ENCODE measurements around the gene JAG2.

The JAG2 gene

DNA sequence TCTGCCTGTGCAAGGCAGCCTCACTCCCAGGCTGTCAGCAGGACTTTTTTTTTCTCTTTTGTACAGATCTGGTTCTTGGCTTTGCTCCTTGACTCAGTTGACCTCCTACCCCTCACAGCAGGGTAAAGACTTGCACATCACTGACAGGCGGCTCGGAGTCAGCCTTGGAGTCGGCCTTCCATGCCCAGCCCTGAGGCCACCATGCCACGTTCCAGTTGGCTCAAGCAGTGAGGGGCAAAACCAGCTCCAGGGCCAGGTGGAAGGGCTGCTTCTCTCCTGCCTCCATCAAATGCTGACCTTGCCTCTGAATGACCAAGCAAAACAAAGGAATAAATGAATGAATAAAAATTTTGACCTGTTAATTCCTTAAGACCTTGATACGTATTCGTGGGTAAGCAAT is 27.6 kb downstream of the JAG2 start:
- Histone ChIP-seq H3K27me3 (ENCODE audit: insufficient read depth, low read length) (peaks cover 12% of the 10 kb centered on the region; the same call in 1 of the 2 replicates), H3K79me2 (ENCODE audit: insufficient read depth, low read length) (no peaks in the 10 kb centered on the region), H4K20me1 (ENCODE audit: insufficient read depth, low read length) (no peaks in the 10 kb centered on the region), H3K9me3 (ENCODE audit: low read length) (peaks cover 13% of the 10 kb centered on the region), H3K9me2 (ENCODE audit: low read depth, low read length) (no peaks in the 10 kb centered on the region), H3K4me2 (ENCODE audit: low read length) (no peak overlapping the region), H3K9ac (ENCODE audit: low read length) (no peak overlapping the region), H3K36me3 (ENCODE audit: insufficient read depth, low read length) (no peaks in the 10 kb centered on the region), H3F3A (ENCODE audit: insufficient read depth, low read length) (no peaks in the 10 kb centered on the region), H3K27ac (ENCODE audit: low read depth, low read length, poor library complexity, severe bottlenecking) (no peak overlapping the region), H3K4me1 (ENCODE audit: insufficient read depth, low read length, severe bottlenecking) (no peaks in the 10 kb centered on the region), H3K4me3 (ENCODE audit: low read depth, low read length, poor library complexity, severe bottlenecking) (no peak overlapping the region), H2AFZ (ENCODE audit: low read length) (no peak overlapping the region)
- TF ChIP-seq, protein P1, sequence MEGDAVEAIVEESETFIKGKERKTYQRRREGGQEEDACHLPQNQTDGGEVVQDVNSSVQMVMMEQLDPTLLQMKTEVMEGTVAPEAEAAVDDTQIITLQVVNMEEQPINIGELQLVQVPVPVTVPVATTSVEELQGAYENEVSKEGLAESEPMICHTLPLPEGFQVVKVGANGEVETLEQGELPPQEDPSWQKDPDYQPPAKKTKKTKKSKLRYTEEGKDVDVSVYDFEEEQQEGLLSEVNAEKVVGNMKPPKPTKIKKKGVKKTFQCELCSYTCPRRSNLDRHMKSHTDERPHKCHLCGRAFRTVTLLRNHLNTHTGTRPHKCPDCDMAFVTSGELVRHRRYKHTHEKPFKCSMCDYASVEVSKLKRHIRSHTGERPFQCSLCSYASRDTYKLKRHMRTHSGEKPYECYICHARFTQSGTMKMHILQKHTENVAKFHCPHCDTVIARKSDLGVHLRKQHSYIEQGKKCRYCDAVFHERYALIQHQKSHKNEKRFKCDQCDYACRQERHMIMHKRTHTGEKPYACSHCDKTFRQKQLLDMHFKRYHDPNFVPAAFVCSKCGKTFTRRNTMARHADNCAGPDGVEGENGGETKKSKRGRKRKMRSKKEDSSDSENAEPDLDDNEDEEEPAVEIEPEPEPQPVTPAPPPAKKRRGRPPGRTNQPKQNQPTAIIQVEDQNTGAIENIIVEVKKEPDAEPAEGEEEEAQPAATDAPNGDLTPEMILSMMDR (IDR thresholded peaks at IDR 0.05; ENCODE audit: low read length), result no peak
- TF ChIP-seq EZH2 (IDR thresholded peaks at IDR 0.05; ENCODE audit: borderline replicate concordance, low read length), result no peak

DNA sequence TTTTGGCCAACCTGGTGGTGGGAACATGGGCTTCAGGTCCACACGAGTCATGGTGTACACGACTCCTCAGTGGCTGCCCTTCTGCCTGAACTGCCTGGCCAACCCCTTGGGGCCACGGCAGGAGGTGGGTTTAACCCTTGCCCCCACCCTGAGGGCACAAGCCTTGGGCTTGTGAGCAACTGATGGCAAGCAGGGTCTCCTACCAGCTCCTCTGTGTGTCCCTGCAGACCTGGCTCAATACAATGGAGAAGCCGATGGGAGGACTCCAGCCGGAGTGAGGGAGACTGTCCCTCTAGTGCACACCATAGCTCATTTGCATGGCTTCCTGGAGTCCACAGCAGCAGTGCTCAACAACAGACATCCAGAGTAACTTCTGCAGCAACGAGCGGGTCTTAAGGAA is 28.0 kb downstream of the JAG2 start:
- H3K4me3 ChIP-seq (ENCODE audit: low read depth, low read length, poor library complexity, severe bottlenecking), result no peak overlapping the region
- H4K20me1 ChIP-seq (ENCODE audit: insufficient read depth, low read length), result no peaks in the 10 kb centered on the region
- TF ChIP-seq EZH2 (IDR thresholded peaks at IDR 0.05; ENCODE audit: borderline replicate concordance, low read length), result no peak
- TF ChIP-seq, protein P1 (IDR thresholded peaks at IDR 0.05; ENCODE audit: low read length), result no peak
- H3F3A ChIP-seq (ENCODE audit: insufficient read depth, low read length), result no peaks in the 10 kb centered on the region
- no peaks in the 10 kb centered on the region for H3K9me2 ChIP-seq (ENCODE audit: low read depth, low read length)
- no peaks in the 10 kb centered on the region for H3K36me3 ChIP-seq (ENCODE audit: insufficient read depth, low read length)
- H3K79me2 ChIP-seq (ENCODE audit: insufficient read depth, low read length), result no peaks in the 10 kb centered on the region
- H3K4me1 ChIP-seq (ENCODE audit: insufficient read depth, low read length, severe bottlenecking), result no peaks in the 10 kb centered on the region
- H3K9me3 ChIP-seq (ENCODE audit: low read length), result peaks cover 13% of the 10 kb centered on the region
- H3K27me3 ChIP-seq (ENCODE audit: insufficient read depth, low read length), result peaks cover 12% of the 10 kb centered on the region; the same call in 1 of the 2 replicates
- no peak overlapping the region for H3K27ac ChIP-seq (ENCODE audit: low read depth, low read length, poor library complexity, severe bottlenecking)
- H3K9ac ChIP-seq (ENCODE audit: low read length), result no peak overlapping the region
- H2AFZ ChIP-seq (ENCODE audit: low read length), result no peak overlapping the region
- H3K4me2 ChIP-seq (ENCODE audit: low read length), result no peak overlapping the region

DNA sequence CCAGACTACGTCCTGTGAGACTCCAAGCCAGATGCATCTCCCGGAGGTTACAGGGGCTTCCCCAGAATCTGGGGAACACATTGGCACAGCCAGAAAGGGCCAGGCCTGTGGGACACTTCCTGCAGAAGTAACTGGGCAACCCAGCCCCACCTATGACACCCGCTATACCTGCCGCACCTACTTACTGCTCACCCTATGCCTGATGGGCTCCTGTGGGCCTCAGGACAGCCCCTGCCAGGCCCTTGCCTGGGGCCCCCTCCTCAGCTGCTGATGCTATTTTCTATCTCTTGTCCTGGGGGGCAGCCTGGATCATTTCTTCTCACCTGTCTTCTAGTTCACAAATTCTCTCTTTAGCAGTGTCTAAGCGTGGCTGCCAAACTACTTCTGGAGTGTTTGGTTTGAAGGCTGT is 28.7 kb downstream of the JAG2 start:
- Histone ChIP-seq H3K4me3 (ENCODE audit: low read depth, low read length, poor library complexity, severe bottlenecking) (no peak overlapping the region), H3K9me2 (ENCODE audit: low read depth, low read length) (no peaks in the 10 kb centered on the region), H3K9ac (ENCODE audit: low read length) (no peak overlapping the region), H3F3A (ENCODE audit: insufficient read depth, low read length) (no peaks in the 10 kb centered on the region), H3K79me2 (ENCODE audit: insufficient read depth, low read length) (no peaks in the 10 kb centered on the region), H2AFZ (ENCODE audit: low read length) (no peak overlapping the region), H3K27me3 (ENCODE audit: insufficient read depth, low read length) (peaks cover 13% of the 10 kb centered on the region; the same call in 1 of the 2 replicates), H4K20me1 (ENCODE audit: insufficient read depth, low read length) (no peaks in the 10 kb centered on the region), H3K4me1 (ENCODE audit: insufficient read depth, low read length, severe bottlenecking) (no peaks in the 10 kb centered on the region), H3K9me3 (ENCODE audit: low read length) (peaks cover 13% of the 10 kb centered on the region), H3K36me3 (ENCODE audit: insufficient read depth, low read length) (no peaks in the 10 kb centered on the region), H3K27ac (ENCODE audit: low read depth, low read length, poor library complexity, severe bottlenecking) (no peak overlapping the region), H3K4me2 (ENCODE audit: low read length) (no peak overlapping the region)
- no peak for TF ChIP-seq EZH2 (IDR thresholded peaks at IDR 0.05; ENCODE audit: borderline replicate concordance, low read length)
- TF ChIP-seq, protein P1 (IDR thresholded peaks at IDR 0.05; ENCODE audit: low read length), result no peak
